Measurements from ENCODE around the gene TEAD4. TPM values are rescaled to one million over a fixed set of nuclear protein-coding genes. Genes with fewer than 3 reads are reported as not detected.

TEAD4 gene
- total RNA-seq, 1 donor: 22.0 TPM

DNA sequence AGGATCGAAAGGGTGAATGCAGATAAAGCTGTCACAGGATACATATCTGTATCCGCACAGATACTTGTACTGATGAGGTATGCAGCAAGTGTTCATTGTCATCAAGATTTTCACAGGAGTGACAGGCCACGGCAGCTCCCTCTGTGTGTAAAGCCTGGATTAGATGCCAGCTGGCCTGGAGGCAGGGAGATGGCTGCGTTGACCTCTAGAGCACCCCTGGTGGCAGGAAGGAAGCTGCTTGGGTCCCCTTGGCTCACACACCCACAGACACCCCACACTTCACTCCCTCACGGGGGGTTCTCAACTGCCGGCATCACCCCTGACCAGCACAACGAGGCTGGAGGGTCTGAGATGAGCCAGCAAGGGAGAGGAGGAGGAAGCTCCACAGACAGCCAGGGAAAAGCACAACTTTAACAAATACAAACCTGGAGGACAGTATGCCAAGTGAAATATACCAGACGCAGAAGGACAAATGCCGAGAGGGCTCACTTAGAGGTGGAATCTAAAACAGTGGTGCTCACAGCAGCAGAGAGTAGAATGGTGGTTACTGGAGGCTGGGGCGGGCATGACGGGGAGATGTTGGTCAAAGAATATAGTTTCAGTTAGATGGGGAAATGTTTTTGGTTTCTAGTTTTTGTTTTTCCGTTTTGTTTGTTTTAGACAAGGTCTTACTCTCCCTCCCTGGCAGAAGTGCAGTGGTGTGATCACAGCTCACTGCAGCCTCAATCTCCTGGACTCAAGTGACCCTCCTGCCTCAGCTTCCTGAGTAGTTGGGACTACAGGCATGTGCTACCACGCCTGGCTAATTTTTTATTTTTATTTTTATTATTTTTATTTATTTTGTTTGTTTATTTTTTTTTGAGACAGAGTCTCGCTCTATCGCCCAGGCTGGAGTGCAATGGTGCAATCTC lies 45.7 kb downstream of the TEAD4 start:
- TF ChIP-seq, protein P1, sequence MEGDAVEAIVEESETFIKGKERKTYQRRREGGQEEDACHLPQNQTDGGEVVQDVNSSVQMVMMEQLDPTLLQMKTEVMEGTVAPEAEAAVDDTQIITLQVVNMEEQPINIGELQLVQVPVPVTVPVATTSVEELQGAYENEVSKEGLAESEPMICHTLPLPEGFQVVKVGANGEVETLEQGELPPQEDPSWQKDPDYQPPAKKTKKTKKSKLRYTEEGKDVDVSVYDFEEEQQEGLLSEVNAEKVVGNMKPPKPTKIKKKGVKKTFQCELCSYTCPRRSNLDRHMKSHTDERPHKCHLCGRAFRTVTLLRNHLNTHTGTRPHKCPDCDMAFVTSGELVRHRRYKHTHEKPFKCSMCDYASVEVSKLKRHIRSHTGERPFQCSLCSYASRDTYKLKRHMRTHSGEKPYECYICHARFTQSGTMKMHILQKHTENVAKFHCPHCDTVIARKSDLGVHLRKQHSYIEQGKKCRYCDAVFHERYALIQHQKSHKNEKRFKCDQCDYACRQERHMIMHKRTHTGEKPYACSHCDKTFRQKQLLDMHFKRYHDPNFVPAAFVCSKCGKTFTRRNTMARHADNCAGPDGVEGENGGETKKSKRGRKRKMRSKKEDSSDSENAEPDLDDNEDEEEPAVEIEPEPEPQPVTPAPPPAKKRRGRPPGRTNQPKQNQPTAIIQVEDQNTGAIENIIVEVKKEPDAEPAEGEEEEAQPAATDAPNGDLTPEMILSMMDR (IDR thresholded peaks at IDR 0.05; ENCODE audit: insufficient read depth, low read depth, low read length): peak; percentile 41
- no peak for DNase-seq (ENCODE audit: low read depth)
- no peak overlapping the region for H3K4me3 ChIP-seq (ENCODE audit: low read depth, low read length)

DNA sequence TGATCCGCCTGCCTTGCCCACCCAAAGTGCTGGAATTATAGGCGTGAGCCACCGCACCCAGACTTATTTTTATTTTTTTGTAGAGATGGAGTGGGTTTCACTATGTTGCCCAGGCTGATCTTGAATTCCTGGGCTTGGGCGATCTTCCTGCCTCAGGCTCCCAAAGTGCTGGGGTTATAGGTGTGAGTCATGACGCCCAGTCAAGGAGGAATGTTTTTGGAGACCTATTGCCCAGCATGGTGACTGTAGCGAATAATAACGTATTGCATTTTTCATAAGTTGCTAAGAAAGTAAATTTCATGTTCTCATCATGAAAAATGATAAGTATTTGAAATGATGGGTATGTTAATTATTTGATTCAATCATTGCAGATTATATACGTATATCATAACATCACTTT lies 46.5 kb downstream of the TEAD4 start:
- DNase-seq (ENCODE audit: low read depth): no peak
- TF ChIP-seq, protein P1 (IDR thresholded peaks at IDR 0.05; ENCODE audit: insufficient read depth, low read depth, low read length): no peak
- H3K4me3 ChIP-seq (ENCODE audit: low read depth, low read length): no peak overlapping the region

- no peak for DNase-seq (ENCODE audit: low read depth)
- TF ChIP-seq, protein P1 (IDR thresholded peaks at IDR 0.05; ENCODE audit: insufficient read depth, low read depth, low read length): no peak
- H3K4me3 ChIP-seq (ENCODE audit: low read depth, low read length): no peak overlapping the region
These were observed 50.6 kb downstream of the TEAD4 start for GRCh38 chr12:3009780-3010179.

- no peak for DNase-seq (ENCODE audit: low read depth)
- TF ChIP-seq, protein P1 (IDR thresholded peaks at IDR 0.05; ENCODE audit: insufficient read depth, low read depth, low read length): no peak
These were observed 51.2 kb downstream of the TEAD4 start for GRCh38 chr12:3010214-3010930.

GRCh38 chr12:3012786-3013185 lies 53.6 kb downstream of the TEAD4 start:
- TF ChIP-seq, protein P1 (IDR thresholded peaks at IDR 0.05; ENCODE audit: insufficient read depth, low read depth, low read length): no peak
- no peak overlapping the region for H3K4me3 ChIP-seq (ENCODE audit: low read depth, low read length)
- no peak for DNase-seq (ENCODE audit: low read depth)

More at GRCh38 chr12:3010214-3010930, 51.2 kb downstream of the TEAD4 start:
- no peak overlapping the region for H3K4me3 ChIP-seq (ENCODE audit: low read depth, low read length)

DNA sequence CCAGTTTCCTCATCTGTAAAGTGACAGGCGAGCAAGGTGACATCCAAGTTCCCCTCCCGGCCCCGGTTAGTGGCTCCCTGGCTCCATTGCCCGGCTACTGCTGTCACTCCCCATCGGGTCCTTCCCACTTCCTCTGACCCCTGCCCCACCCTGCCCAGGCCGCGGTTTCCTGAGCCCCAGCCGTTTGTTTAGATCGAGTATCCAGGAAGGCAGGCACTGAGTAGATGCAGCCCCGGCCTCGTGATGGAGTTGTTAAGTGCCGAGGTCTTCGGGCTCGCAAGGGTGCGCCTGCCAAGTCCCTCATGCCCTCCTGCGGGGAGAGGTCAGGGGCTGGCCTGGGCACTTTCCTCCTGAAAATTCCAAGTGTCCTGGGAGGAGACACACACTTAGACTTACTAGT lies 55.4 kb downstream of the TEAD4 start:
- peak; percentile 33 for DNase-seq (ENCODE audit: low read depth)
- H3K4me3 ChIP-seq (ENCODE audit: low read depth, low read length): no peak overlapping the region
- TF ChIP-seq, protein P1 (IDR thresholded peaks at IDR 0.05; ENCODE audit: insufficient read depth, low read depth, low read length): no peak

All from fibroblast of villous mesenchyme (primary cell).